ENCODE measurements around the gene JPT1.

GRCh38 chr17:75090871-75091854, 63.1 kb downstream of the JPT1 start:
- TF ChIP-seq, protein P1, sequence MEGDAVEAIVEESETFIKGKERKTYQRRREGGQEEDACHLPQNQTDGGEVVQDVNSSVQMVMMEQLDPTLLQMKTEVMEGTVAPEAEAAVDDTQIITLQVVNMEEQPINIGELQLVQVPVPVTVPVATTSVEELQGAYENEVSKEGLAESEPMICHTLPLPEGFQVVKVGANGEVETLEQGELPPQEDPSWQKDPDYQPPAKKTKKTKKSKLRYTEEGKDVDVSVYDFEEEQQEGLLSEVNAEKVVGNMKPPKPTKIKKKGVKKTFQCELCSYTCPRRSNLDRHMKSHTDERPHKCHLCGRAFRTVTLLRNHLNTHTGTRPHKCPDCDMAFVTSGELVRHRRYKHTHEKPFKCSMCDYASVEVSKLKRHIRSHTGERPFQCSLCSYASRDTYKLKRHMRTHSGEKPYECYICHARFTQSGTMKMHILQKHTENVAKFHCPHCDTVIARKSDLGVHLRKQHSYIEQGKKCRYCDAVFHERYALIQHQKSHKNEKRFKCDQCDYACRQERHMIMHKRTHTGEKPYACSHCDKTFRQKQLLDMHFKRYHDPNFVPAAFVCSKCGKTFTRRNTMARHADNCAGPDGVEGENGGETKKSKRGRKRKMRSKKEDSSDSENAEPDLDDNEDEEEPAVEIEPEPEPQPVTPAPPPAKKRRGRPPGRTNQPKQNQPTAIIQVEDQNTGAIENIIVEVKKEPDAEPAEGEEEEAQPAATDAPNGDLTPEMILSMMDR (IDR thresholded peaks at IDR 0.05; ENCODE audit: borderline replicate concordance, extremely low read depth, low read length, poor library complexity, severe bottlenecking), result no peak
- TF ChIP-seq EZH2 (IDR thresholded peaks at IDR 0.05; ENCODE audit: borderline replicate concordance, low read depth, low read length, severe bottlenecking), result no peak
